A673 (cell line): ENCODE data around the gene PHEX.

Source experiments
- EZH2 ChIP-seq: fragments of 200-600 bp; sonication (generic); IDR thresholded peaks from 2 replicates; pipeline ENCODE4 v1.6.1; 2017; ENCODE audit warnings: borderline replicate concordance, low read depth, mild to moderate bottlenecking, mixed read lengths, antibody characterized with exemption, low read length; ENCODE audit not compliant: poor library complexity, severe bottlenecking
- TF ChIP-seq, protein P1 (sequence below): fragments of 300-800, 200-600 bp; sonication (generic); conservative IDR thresholded peaks from 2 replicates; pipeline ENCODE4 v1.5.1; 2017; ENCODE audit warnings: low read depth, mild to moderate bottlenecking, antibody characterized with exemption, low read length, moderate library complexity, mixed read lengths

DNA sequence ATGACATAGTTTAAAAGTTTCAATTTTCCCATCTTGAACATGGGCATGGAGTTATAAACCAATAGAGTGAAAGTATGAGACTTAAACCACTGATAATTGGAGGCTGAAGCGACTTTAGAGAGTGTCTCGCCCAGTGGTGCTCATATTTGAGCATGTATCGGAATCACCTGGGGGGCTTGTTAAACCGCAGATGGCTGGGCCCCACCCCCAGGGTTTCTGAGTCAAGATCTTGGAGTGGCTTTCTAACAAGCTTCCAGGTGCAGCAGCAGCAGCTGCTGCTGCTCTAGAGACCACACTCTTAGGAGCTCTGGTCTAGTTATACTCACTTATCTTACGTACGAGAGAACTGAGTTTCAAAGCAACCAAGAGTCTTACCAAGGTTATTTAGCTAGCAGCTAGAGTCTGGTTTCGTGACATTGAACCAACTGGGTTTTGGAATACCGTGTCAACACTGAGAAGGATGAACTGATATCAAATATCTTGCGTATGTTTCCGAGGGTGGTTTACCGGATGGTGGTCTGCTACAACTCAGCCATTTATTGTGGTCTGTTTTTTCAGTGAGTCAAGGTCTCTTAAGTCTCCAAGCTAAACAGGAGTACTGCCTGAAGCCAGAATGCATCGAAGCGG, 5.9 kb downstream of the PHEX start:
- TF ChIP-seq, protein P1, sequence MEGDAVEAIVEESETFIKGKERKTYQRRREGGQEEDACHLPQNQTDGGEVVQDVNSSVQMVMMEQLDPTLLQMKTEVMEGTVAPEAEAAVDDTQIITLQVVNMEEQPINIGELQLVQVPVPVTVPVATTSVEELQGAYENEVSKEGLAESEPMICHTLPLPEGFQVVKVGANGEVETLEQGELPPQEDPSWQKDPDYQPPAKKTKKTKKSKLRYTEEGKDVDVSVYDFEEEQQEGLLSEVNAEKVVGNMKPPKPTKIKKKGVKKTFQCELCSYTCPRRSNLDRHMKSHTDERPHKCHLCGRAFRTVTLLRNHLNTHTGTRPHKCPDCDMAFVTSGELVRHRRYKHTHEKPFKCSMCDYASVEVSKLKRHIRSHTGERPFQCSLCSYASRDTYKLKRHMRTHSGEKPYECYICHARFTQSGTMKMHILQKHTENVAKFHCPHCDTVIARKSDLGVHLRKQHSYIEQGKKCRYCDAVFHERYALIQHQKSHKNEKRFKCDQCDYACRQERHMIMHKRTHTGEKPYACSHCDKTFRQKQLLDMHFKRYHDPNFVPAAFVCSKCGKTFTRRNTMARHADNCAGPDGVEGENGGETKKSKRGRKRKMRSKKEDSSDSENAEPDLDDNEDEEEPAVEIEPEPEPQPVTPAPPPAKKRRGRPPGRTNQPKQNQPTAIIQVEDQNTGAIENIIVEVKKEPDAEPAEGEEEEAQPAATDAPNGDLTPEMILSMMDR, result no peak
- TF ChIP-seq EZH2, result no peak
